Calu3 (cell line): Measurements from ENCODE around the gene SERPINA5. TPM values are rescaled to one million over a fixed set of nuclear protein-coding genes. Genes with fewer than 3 reads are reported as not detected.

ENCODE experiments used
- BruUV-seq: library from RNA; stranded (reverse); fragments of 400-500 nt; replicated peaks from 2 replicates; lab custom pipeline; 2021; lab: Mats Ljungman, UMichigan
- CTCF ChIA-PET: fragments of 300-600 bp; sonication (Branson Sonifier 250); formaldehyde crosslinking; loops from one replicate; lab custom pipeline; 2022; ENCODE audit warnings: antibody characterized with exemption; lab: Charles Lee
- DNase-seq: peaks from one replicate; pipeline ENCODE4 v3.0.0; 2022
- H3K27ac Mint-ChIP-seq: one replicate; pipeline ENCODE4 v1.8.0; 2022; ENCODE audit warnings: mixed read lengths; ENCODE audit not compliant: unreplicated experiment
- H3K27me3 Mint-ChIP-seq: one replicate; pipeline ENCODE4 v1.8.0; 2022; ENCODE audit warnings: mixed read lengths; ENCODE audit not compliant: unreplicated experiment
- H3K36me3 Mint-ChIP-seq: one replicate; pipeline ENCODE4 v1.8.0; 2022; ENCODE audit warnings: mild to moderate bottlenecking, moderate library complexity, mixed read lengths; ENCODE audit not compliant: insufficient read depth, unreplicated experiment
- H3K4me1 Mint-ChIP-seq: one replicate; pipeline ENCODE4 v1.8.0; 2022; ENCODE audit warnings: mild to moderate bottlenecking, low read depth, mixed read lengths; ENCODE audit not compliant: unreplicated experiment
- H3K4me3 Mint-ChIP-seq: one replicate; pipeline ENCODE4 v1.8.0; 2022; ENCODE audit warnings: mild to moderate bottlenecking, low read depth, moderate library complexity, mixed read lengths; ENCODE audit not compliant: unreplicated experiment
- H3K9me3 Mint-ChIP-seq: one replicate; pipeline ENCODE4 v1.8.0; 2022; ENCODE audit warnings: low read depth, mixed read lengths; ENCODE audit not compliant: unreplicated experiment
- intact Hi-C: fragments of 100-400 bp; cut with micrococcal nuclease; formaldehyde crosslinking; loops from one replicate; pipeline ENCODE4 v1.10.0; 2022; ENCODE audit not compliant: unreplicated experiment
- total RNA-seq: library from RNA; stranded (reverse); gene quantifications from 2 replicates; pipeline ENCODE4 v1.2.3, GENCODE V29; 2022
- TF ChIP-seq, protein P1 (sequence below): fragments of 200-600 bp; IDR thresholded peaks from one replicate; pipeline ENCODE4 v1.8.0; 2022; ENCODE audit warnings: antibody characterized with exemption; ENCODE audit not compliant: unreplicated experiment

Gene SERPINA5
- total RNA-seq, 1 experiment from 2014 or later = 20.7 TPM

- no TSS peak for BruUV-seq
- CTCF ChIA-PET = interaction anchor here (1.1 to 2.2 kb wide), 3 partner anchors 9 to 16 kb away, joined by 3 to 14 read pairs (median 6); no protein-coding TSS in a partner anchor
- H3K36me3 Mint-ChIP-seq = peaks cover 7% of the 10 kb centered on the region
- H3K9me3 Mint-ChIP-seq = peaks cover 6% of the 10 kb centered on the region
- peaks cover 42% of the 10 kb centered on the region for H3K4me1 Mint-ChIP-seq
- H3K4me3 Mint-ChIP-seq = peak overlapping the region; percentile 77
- no peak for DNase-seq
- TF ChIP-seq, protein P1, sequence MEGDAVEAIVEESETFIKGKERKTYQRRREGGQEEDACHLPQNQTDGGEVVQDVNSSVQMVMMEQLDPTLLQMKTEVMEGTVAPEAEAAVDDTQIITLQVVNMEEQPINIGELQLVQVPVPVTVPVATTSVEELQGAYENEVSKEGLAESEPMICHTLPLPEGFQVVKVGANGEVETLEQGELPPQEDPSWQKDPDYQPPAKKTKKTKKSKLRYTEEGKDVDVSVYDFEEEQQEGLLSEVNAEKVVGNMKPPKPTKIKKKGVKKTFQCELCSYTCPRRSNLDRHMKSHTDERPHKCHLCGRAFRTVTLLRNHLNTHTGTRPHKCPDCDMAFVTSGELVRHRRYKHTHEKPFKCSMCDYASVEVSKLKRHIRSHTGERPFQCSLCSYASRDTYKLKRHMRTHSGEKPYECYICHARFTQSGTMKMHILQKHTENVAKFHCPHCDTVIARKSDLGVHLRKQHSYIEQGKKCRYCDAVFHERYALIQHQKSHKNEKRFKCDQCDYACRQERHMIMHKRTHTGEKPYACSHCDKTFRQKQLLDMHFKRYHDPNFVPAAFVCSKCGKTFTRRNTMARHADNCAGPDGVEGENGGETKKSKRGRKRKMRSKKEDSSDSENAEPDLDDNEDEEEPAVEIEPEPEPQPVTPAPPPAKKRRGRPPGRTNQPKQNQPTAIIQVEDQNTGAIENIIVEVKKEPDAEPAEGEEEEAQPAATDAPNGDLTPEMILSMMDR = no peak
- H3K27ac Mint-ChIP-seq = no peak overlapping the region
- intact Hi-C loops = loop anchor here (10.0 kb wide), 1 partner anchor 180 kb away; no protein-coding TSS in a partner anchor
- no peaks in the 10 kb centered on the region for H3K27me3 Mint-ChIP-seq
These were observed 34.0 kb downstream of the SERPINA5 start for GRCh38 chr14:94615254-94615653.

DNA sequence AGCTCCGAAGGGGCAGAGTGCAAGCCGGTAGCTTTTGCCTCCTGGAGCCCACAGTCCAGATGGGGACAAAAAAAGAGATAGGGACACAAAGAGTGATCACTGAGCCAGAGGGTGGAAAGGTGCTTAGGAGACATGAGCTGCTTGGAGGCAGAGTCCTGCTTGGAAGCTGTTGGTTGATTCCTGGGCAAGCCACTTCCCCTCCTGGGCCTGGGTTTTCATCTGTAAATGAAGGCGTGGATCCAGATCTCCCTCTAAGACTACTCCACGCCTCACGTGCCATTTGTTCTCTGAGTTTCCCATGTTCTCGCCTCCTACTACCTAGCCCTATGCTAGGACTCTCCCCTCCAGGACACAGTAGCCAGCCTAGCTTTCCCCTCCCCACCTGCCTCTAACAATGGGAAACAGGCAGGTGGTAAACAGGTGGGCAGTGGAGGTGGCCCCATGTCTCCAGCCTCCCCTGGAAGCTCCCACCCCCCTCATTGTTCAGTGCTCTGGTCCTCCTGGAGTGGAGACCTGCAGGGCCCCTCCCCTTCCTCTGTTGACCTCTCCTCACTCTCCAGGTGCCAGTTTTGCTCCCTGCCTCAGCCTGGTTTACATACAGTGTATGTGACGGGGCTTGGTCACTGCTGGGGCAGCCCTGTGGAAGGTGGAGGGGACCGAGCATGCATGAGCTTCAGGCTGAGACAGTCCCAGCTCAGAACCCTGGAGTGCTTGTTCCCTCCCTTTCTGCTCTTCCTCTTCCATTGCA, 34.8 kb downstream of the SERPINA5 start:
- Mint-ChIP-seq H3K4me1 (peaks cover 43% of the 10 kb centered on the region), H3K27me3 (no peaks in the 10 kb centered on the region), H3K27ac (no peak overlapping the region), H3K36me3 (no peaks in the 10 kb centered on the region), H3K9me3 (peaks cover 6% of the 10 kb centered on the region), H3K4me3 (peak overlapping the region; percentile 77)
- TF ChIP-seq, protein P1 = no peak
- BruUV-seq = no TSS peak
- intact Hi-C loops = loop anchor here (10.0 kb wide), 1 partner anchor 181 kb away; no protein-coding TSS in a partner anchor
- CTCF ChIA-PET = interaction anchor here (1.1 to 2.2 kb wide), 2 partner anchors 11 to 17 kb away, joined by 3 to 14 read pairs; no protein-coding TSS in a partner anchor
- no peak for DNase-seq

DNA sequence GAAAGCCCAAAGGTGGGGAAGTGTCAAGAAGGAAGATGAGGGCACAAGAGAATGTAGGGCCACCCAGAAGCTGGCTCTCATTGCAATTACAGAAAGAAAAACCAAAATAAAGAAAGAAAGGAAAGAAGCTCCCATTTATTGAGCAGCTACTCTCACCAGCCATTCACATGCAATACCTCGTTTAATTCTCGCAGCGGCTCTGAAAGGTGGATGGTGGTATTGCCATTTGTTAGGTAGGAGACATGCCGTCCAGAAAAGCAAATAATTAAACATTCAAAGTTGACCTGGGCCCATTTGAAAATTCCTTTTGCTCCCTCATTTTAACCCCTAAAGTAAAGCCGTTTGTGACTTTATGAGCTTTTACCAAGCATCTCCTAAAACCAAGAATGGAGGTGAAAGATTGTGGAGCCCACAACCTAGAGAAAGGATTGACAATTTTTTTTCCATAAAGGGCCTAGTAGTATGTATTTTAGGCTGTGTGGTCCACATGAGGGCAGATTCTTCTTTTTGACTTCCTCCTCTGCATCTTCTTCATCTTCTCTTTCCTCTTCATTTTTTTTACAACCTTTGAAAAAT, 36.2 kb downstream of the SERPINA5 start:
- peak overlapping the region; percentile 77 for H3K4me3 Mint-ChIP-seq
- H3K27me3 Mint-ChIP-seq = no peaks in the 10 kb centered on the region
- H3K36me3 Mint-ChIP-seq = no peaks in the 10 kb centered on the region
- TF ChIP-seq, protein P1 = no peak
- H3K4me1 Mint-ChIP-seq = peaks cover 54% of the 10 kb centered on the region
- peaks cover 6% of the 10 kb centered on the region for H3K9me3 Mint-ChIP-seq
- no peak overlapping the region for H3K27ac Mint-ChIP-seq
- intact Hi-C loops = loop anchor here (10.0 kb wide), 1 partner anchor 183 kb away; no protein-coding TSS in a partner anchor
- no TSS peak for BruUV-seq
- CTCF ChIA-PET = no interaction called here
- DNase-seq = no peak

DNA sequence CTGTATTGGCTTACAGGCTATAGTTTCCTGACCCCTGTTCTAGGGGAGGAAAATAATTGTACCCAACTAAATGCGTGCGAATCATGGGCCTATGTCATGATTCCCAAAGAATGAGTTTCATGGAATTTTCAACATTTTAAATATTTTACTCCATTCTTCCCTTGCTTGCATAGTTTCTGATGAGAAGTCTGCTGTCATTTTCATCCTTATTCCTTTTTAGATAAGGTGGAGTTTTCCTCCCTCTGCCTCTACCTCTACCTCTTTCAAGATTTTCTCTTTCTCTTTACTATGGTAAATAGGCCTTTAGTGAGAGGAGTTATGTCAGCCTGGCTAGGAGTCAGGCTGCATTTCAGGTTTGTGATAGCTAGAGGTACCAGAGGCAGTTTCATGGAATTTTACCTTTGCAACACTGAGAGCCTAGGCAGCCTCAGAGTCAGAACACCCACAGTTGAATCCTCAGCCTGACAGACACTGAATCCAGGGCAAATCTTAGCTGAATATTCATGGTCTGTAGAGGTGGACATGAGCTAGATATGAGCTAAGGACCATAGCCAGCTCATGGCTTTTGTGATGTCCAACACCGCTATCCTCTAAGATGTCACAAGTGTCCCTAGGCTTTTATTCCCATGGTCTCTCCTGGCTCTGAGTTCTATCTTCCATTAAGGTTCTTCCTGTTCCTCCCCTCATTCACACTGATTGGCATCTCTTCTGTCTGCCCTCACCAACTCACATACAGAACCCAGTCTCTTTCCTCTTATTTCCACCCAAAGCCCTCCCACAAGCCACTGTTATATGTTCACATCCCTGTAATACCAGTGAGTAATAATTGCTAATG, 37.0 kb downstream of the SERPINA5 start:
- Mint-ChIP-seq H3K4me1 (peaks cover 59% of the 10 kb centered on the region), H3K9me3 (peaks cover 6% of the 10 kb centered on the region), H3K36me3 (no peaks in the 10 kb centered on the region)

More for the DNA sequence above, 37.0 kb downstream of the SERPINA5 start:
- BruUV-seq = no TSS peak
- Mint-ChIP-seq H3K27me3 (no peaks in the 10 kb centered on the region), H3K27ac (no peak overlapping the region), H3K4me3 (peak overlapping the region; percentile 77)
- intact Hi-C loops = loop anchor here (10.0 kb wide), 1 partner anchor 183 kb away; no protein-coding TSS in a partner anchor
- CTCF ChIA-PET = no interaction called here
- TF ChIP-seq, protein P1 = no peak
- no peak for DNase-seq
